ACHN (cell line): Measurements from ENCODE around the gene CACNA1E.
"Not testable (repeated sequence)": the region's sequence is repeated elsewhere in the genome, so short reads cannot be mapped to it uniquely, and the experiment has no call there.

Source experiments
- DNase-seq: peaks from one replicate; pipeline ENCODE4 v3.0.0-alpha.2; 2015
- in situ Hi-C: cut with HindIII; loops from 2 replicates; pipeline ENCODE4 v1.10.0; 2017; ENCODE audit warnings: low sequenced_read_pairs, low pct_ligation_motif_present, low pct_unique_long_range_greater_than_20kb

CACNA1E gene

DNA sequence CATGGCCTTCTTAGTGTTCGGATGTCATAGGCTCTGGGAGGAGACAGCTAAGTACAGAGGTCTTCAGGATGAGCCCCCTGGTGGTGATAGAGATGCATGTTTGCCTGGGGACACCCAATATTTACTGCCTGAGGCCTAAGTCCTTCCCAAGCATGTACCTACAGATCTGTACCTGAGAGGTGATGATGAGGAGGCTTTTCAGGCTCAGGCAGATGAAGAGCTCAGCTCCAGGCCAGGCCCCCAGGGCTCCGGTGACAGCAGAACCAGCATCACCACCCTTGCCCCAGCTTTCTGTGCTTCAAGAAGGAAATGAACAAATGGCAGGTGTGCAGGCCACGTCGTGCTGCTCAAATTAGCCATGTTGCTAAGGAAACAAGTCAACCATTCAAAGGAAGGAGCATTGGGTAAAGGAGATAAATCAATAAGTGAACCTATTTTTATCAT lies 21.1 kb downstream of the CACNA1E start:
- peak; percentile 63 for DNase-seq
- in situ Hi-C loops, result no loop called here

DNA sequence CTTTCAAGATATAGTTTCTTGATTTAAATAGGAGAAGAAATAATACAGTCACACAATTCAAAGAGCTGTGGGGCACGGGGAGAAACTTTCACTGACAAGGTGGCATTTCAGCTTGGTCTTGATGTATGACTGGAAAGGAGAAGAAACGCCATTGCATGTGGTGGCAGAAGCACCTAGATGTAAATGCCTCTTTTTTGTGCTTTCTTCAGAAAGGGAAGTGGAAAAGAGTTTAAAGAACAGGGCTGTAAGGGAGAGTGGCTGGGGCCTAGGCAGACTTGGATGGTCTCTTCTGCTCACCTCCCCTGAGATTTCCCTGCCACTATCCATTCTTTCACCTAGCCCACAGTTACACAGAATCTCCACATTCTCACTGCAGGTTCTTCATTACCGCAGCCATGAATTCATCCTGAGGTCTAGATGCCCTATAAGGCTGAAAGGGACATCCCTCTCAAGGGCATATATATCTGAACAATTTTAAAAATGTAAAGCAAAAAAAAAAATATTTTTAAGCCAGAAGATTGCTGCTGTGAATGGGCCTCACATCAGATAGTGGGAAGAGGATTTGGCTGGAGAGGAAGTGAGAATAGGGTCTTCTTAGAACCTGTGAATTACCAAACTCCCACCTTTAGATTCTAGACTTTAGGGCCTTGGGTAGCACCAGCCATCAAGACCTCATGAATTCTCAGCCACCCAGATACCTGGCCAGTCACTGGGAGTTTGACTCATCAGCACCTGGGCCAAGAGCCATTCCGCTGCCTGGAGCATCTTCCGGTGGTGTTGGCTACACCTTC lies 23.4 kb downstream of the CACNA1E start:
- no peak for DNase-seq
- in situ Hi-C loops, result no loop called here

DNA sequence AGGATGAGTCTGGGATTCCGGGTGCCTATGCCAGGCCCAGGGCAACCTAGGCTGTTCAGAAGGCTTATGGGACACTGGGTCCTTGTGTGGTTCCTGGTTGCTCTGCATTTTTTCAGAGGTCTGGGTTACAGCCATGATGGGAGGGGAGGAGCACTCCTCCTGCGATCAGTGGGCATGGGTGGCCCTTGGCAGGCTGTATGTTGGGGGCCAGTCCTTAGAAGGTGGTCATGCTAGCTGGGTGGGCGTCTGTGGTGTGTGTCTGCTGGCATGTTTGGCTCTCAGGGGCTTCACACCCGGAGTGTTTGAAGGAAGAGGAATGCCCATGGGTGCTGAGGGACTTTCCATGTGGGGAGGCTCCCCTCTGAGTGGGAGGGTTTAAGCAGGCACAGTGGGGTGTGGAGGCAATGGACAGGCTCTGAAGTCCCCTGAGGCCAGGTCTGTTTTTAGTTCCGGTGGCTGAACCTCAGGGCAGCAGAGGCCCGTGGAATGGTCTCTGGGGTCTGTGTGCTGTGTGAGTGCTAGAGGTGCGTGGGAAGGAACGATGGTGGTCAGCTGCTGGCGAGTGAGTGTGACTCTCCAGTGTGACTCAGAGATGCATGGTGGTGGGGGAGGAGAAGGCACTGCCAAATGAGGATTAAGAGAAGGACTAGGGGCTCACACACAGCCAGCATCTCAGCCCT lies 25.3 kb downstream of the CACNA1E start:
- in situ Hi-C loops, result no loop called here
- no peak for DNase-seq

DNA sequence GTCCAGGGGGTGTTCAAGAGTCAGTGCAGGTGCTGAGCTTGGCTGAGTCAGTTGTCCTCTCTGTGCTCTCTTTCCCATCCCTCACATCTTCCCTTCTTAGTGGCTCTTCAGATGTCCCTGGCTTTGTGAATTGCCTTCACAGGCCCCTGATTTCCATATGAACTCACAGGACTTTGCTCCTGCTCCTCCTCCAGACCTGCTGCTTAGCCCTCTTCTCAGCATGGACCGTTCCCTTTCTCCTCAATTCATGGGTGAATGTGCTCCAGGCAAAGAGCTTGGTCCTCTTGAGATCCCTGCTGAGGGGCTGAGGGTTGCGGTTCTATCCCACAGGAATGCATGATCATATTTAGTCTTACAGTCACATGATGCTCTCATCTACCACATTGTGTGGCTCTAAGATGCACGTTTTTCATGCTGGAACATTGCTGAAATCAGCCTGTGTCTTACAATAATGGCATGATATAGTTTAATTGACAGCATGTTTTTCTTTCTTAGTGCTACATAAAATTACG lies 30.5 kb downstream of the CACNA1E start:
- DNase-seq, result no peak
- in situ Hi-C loops, result no loop called here

DNA sequence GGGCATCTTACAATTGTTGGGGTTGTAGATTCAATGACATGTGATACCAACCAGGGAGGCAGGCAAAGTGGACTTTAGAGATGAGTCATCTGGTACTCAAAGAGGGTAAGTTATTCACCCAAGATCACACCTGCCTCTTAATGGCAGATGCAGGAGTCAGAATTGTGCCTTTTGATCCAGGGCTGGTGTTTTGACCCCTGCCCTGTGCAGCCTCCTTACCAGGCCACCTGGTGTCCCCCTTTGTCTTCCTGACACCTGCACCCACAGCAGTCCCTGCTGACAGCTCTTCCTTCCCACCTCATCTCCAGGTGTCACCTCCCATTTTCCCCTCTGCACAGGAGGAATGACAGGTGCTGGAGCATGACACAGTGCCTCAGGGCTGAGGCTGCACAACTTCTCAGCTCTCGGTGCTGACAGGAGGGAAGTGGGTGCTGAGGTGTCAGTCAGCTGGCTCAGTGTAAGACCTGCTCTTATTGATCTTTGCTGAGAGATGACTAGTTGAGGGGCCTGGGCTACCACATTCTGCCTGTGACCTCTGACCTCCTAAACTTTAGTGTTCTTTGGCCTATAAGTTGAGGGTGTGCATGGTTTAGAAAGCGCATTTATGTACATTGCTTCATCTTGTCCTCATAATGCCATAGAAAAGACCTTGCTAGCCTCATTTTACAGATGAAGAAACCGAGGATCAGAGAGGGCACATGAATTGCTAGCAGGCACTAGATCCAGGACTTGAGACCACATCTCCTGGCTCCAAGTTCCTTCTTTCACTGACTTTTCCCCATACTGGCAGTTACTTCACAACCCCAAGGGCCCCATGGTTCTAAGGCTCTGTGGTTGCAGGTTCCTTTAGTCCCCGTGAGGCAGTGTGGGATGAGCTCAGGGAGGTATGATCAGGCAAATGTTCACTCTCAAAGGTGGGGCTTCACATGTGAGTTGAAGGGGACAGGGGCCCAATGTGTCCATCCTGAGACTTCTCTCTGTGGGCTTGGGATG lies 31.3 kb downstream of the CACNA1E start:
- in situ Hi-C loops, result no loop called here
- DNase-seq, result no peak

DNA sequence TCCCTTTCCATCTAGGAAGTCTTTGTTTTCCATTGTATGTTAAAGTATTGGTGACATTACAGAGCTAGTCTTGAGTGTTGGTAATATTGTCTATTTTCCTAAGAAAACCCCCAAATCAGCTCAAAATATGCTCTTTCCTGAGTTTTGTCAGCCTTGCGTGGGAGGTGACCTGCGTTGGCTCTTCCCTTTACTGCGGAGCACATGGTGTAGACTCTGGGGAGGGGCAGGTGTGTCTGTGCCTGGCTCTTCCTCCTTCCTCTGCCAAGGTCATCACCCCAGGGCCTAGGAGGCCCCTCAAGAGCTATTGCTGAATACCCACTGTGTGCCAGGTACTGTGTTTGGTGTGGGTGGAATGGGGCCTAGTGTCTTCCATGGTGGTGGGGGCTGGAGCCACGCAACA lies 33.4 kb downstream of the CACNA1E start:
- DNase-seq, result no peak
- in situ Hi-C loops, result no loop called here

DNA sequence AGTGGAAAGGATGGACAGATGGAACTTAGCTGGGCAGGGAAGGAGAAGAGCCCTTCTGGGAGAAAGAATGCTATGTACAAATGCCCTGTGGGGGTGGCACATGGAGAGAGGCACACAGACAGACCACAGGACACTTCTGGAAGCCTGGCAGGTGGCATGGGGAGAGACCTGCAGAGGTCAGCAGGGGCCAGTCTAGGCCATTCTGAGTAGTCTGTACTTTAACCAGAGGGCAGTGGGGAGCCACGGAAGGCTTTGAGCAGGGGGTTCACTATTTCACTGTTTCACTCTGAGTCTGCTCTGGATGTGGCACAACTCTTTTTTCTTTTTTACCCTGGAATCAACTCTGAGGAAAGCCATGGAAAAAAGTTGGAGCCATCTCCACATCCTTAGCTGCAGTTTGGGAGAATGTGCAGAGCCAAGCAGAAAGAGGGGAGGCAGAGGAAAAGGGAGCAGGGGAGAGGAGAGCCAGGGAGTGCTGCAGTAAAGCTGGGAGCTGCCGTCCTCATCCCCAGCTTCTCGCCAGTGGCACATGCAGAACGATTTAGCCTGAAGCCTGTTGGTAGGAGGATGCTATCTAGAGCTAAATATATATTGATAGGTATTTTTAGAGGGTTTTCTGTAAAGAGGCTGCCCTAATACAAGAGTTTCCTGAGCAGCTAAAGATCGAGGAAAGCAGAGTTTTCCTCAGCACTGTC lies 34.0 kb downstream of the CACNA1E start:
- no peak for DNase-seq
- in situ Hi-C loops, result no loop called here

DNA sequence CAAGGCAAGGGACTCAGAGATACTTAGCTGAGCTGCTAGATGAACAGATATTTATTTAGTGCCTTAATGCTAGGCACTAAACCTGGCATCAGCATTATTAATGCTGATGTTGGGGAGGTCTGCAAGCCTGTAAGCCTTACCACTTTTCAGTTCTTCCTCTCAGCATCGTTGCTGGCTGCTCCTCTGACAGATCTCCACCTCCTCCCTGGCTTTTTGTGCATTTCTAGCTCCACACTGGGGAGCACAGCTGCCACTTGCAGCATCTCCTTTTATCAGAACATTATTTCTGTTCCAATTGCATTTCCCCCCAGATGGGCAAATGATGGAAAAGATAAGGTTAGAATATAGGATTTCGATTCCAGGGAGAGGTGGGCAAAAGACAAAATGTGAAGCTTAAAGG lies 34.8 kb downstream of the CACNA1E start:
- DNase-seq, result no peak
- in situ Hi-C loops, result no loop called here

DNA sequence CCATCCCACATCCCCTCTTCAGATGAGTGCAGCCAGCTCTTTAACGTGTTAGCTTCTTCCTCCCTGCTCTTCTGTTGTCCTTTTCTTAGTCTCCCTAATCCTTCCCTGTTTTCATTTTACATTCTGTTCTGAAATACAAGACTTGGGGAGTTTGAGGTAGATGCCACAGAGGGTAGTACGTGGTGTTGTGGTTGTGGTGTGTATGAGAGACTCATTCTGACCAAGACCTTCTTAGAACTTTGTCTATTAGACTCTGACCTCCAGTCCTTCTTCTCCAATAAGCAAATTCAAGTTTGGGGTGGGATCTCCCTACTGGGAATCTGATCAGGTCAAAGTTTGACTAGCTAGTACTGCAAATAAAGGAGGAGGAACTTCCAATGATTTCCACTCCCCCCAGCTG lies 39.5 kb downstream of the CACNA1E start:
- in situ Hi-C loops, result no loop called here
- DNase-seq, result no peak

DNA sequence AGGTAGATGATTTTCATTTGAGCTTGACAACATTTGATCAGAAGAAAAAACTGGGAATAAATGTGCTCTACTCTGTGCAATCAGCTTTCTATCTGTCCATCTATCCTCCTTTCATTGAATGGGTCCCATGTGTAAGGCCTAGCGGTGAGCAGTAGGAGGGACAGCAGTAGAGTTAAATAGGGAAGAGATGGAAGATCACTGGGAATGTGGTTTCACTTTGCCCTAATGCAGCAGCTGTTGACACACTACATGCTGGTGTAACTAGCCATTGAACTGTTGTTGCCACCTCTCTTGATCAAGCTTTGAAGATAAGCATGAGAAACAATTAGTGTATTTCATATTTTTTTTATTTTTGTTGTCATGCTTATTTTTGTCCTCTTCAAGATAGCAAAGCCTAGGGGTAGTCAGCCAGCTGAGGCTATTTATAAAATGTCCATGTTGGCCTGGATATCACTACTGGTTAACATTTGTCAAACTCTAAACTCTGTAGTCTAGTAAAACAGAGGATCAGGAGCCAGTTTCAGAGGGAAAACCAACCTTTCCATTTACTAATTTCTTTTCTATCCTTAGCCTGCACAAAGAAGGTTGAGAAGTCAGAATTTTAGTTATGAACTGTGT lies 41.9 kb downstream of the CACNA1E start:
- in situ Hi-C loops, result no loop called here
- no peak for DNase-seq

DNA sequence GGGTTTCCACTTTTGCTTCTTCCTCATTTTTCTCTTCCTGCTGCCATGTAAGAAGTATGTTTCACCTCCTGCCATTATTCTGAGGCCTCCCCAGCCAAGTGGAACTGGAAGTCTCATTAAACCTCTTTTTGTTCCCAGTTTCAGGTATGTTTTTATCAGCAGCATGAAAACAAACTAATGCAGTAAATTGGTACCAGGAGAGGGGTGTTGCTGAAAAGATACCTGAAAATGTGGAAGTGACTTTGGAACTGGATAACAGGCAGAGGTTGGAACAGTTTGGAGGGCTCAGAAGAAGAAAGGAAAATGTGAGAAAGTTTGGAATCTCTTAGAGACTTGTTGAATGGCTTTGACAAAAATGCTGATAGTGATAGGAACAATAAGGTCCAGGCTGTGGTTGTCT lies 44.9 kb downstream of the CACNA1E start:
- in situ Hi-C loops, DNase-seq: not testable (repeated sequence)

DNA sequence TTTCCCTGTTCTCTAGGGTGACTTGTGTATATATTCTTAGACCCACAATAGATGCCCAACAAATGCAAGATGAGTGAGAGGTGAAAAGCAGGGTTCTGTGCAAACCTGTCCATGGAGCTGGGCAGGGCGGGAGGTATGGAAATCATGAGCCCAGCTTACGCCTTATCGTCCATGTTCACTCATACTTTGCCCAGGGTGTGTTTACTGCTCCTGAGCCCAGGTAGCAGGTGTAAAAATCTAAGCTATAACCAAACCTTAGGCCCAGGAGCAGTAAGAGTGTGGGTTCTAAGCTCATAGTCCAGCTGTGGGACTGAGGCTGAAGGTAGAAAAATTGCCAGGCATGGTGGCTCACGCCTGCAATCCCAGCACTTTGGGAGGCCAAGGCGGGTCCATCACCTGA lies 48.1 kb downstream of the CACNA1E start:
- DNase-seq, result no peak
- in situ Hi-C loops, result no loop called here

DNA sequence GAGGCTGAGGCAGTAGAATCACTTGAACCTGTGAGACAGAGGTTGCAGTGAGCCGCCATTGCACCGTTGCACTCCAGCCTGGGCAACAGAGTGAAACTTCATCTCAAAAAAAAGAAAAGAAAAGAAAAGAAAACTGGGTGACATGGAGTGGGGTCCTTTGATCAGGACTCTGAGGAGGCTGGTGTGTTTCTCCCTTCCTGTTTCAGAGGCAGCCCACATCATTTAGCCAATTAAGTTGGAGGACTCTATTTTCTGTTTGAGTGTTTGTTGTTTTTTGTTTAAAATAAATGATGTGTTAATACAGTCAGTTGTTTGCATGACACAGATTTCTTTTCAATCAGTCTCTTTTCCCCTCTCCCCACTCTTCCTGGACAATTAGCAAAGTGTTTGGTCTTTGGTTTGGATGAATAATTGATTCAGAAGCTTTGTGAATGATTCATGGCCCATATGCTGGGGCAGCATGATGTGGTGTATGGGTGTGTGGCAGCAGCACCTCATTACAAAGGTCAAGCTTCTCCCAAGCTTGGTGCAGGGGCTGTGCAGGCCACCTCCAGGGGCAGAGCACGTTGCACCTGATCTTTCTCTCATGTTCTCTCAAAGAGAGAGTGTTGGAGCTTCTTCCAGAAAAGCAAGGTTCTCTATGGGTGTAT lies 48.8 kb downstream of the CACNA1E start:
- in situ Hi-C loops, result no loop called here
- DNase-seq, result no peak

DNA sequence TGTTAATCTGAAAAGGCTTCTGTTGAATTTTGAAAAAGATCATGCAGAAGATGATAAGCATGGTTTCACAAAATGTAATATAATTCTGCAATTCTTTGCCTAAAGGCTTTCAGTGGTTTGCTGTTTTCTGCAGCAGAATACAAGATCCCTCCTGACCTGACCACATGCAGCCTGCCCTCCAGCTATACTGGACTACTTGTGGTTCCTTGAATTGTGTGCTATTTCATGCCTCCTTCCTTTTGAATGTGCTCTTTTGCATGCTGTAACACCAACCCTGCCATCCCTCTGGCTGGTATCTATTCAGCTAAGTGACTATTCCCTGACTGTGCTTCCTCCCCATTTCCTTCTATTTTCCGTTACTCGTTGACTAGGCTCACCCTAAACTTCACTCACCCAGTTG lies 55.5 kb downstream of the CACNA1E start:
- DNase-seq, result no peak
- in situ Hi-C loops, result no loop called here

DNA sequence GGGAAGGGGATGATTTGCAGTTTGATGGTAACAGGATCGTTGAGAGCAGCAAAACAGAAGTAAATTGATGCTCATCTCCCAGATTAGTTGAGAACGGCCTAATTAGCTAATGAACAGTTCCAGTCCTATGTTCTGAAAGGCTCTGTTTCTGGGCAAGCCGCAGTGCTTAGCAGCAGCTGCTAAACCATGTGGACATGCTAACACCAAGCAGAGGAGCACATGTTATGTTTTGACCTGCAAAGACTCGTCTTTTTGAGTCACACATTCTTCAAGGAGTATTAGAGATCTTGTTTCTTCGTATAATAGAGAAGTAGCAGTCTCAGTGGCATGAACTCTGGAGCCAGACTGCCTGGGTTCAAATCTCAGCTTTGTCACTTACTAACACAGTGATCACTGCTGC lies 58.1 kb downstream of the CACNA1E start:
- in situ Hi-C loops, result no loop called here
- DNase-seq, result no peak

DNA sequence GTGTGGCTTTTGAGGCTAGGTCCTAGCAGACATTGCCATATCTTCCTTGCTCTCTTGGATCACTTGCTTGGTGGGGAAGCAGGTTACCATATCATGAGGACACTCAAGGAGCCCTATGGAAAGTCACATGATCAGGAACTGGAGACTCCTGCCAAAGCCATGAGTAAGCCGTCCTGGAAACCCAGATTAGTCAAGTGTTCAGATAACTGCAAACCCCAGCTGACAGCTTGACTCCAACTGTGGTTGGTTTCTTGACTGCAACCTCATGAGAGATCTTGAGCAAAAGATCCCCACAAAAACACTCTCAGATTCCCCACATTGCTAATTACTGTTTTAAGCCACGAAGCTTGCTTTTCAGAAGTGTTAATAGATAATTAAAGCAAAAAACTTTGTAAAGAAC lies 58.6 kb downstream of the CACNA1E start:
- no peak for DNase-seq
- in situ Hi-C loops, result no loop called here

DNA sequence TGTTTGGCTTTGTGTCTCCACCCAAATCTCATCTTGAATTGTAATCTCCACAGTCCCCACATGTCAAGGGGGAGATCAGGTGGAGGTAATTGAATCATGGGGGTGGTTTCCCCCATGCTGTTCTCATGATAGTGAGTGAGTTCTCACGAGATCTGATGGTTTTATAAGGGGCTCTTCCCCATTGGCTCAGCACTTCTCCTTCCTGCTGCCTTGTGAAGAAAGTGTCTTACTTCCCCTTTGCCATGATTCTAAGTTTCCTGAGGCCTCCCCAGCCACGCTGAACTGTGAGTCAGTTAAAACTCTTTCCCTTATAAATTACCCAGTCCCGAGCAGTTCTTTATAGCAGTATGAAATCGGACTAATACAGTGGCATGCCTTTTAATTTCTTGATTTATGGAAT lies 59.1 kb downstream of the CACNA1E start:
- DNase-seq, in situ Hi-C loops: not testable (repeated sequence)
